HL-60 (cell line): ENCODE measurements around the gene TMEM250.

ENCODE experiments used
- DNase-seq, 2 experiments: peaks; one replicate each; pipeline ENCODE4 v3.0.0-alpha.2; 2010 to 2020; ENCODE audit warnings: low read depth in 1 of 2, low spot score in 1 of 2
- H3K27ac ChIP-seq: fragments of 250-450 bp; sonication (Bioruptor Pico); replicated peaks from 2 replicates; pipeline ENCODE4 v1.5.1; 2020; ENCODE audit warnings: mild to moderate bottlenecking, moderate library complexity
- H3K27me3 ChIP-seq: fragments of 250-450 bp; sonication (Bioruptor Pico); 2 replicates; pipeline ENCODE4 v1.5.1; 2021; ENCODE audit warnings: mild to moderate bottlenecking, moderate library complexity; ENCODE audit not compliant: insufficient read depth, poor library complexity, severe bottlenecking
- H3K4me3 ChIP-seq: replicated peaks from 2 replicates; pipeline ENCODE4 v1.5.1; 2011; ENCODE audit warnings: mild to moderate bottlenecking, control low read depth, low read length; ENCODE audit not compliant: insufficient read depth
- CTCF ChIP-seq: IDR thresholded peaks from one replicate; pipeline ENCODE4 v1.5.1; 2011; ENCODE audit warnings: low read length, control low read depth, inconsistent platforms; ENCODE audit not compliant: insufficient read depth
- GABPA ChIP-seq: IDR thresholded peaks from 2 replicates; pipeline ENCODE4 v1.6.1; 2012; ENCODE audit warnings: low read depth
- POLR2AphosphoS5 ChIP-seq: IDR thresholded peaks from 2 replicates; pipeline ENCODE4 v1.6.1; 2012; ENCODE audit warnings: low read depth
- SPI1 ChIP-seq: IDR thresholded peaks from 2 replicates; pipeline ENCODE4 v1.6.1; 2012; ENCODE audit warnings: low read depth, mild to moderate bottlenecking, borderline replicate concordance
- TF ChIP-seq, protein P1 (sequence below): IDR thresholded peaks from 2 replicates; pipeline ENCODE4 v1.6.1; 2012; ENCODE audit warnings: low read depth; ENCODE audit not compliant: insufficient replicate concordance

Gene TMEM250

DNA sequence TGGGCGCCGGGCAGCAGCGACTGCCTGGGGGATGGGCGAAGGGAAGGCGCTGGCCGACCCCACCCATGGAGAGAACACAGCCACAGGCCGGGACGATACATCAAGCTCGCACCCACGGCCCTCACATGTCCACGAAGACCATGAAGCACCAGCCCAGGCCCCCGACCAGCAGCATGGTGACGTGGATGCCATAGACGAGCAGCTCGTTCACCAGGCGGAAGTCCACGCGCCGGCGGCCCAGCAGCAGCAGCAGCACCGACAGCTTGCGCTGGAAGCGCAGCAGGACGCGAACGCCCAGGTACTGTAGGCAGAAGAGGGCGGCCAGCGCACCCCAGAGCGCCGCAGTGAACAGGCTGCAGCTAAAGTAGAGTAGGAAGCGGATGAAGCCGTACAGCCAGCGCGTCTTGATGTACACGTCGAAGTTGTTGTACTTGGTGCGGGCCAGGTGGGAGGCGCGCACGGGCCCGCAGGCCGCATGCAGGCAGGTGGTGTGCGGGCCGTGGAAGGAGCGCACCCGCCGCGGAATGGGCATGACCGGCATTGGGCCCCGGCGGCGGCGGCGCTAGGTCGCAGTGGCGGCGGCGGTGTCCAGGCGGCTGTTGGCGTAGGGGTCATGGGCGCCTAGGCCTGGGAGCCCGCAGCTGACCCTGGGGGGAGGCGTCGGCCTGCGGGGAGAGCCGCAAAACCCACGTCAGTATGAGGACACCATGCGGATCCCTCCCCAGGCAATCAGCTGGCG lies 2.1 kb downstream of the TMEM250 start:
- DNase-seq = no peak
- H3K27ac ChIP-seq = no peak overlapping the region
- no peaks in the 10 kb centered on the region for H3K27me3 ChIP-seq
- no peak overlapping the region for H3K4me3 ChIP-seq
- TF ChIP-seq SPI1 = no peak
- no peak for TF ChIP-seq CTCF
- TF ChIP-seq, protein P1, sequence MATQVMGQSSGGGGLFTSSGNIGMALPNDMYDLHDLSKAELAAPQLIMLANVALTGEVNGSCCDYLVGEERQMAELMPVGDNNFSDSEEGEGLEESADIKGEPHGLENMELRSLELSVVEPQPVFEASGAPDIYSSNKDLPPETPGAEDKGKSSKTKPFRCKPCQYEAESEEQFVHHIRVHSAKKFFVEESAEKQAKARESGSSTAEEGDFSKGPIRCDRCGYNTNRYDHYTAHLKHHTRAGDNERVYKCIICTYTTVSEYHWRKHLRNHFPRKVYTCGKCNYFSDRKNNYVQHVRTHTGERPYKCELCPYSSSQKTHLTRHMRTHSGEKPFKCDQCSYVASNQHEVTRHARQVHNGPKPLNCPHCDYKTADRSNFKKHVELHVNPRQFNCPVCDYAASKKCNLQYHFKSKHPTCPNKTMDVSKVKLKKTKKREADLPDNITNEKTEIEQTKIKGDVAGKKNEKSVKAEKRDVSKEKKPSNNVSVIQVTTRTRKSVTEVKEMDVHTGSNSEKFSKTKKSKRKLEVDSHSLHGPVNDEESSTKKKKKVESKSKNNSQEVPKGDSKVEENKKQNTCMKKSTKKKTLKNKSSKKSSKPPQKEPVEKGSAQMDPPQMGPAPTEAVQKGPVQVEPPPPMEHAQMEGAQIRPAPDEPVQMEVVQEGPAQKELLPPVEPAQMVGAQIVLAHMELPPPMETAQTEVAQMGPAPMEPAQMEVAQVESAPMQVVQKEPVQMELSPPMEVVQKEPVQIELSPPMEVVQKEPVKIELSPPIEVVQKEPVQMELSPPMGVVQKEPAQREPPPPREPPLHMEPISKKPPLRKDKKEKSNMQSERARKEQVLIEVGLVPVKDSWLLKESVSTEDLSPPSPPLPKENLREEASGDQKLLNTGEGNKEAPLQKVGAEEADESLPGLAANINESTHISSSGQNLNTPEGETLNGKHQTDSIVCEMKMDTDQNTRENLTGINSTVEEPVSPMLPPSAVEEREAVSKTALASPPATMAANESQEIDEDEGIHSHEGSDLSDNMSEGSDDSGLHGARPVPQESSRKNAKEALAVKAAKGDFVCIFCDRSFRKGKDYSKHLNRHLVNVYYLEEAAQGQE = no peak
- TF ChIP-seq GABPA = no peak
- no peak for TF ChIP-seq POLR2AphosphoS5

- no peak overlapping the region for H3K27ac ChIP-seq
- H3K27me3 ChIP-seq = no peaks in the 10 kb centered on the region
- H3K4me3 ChIP-seq = no peak overlapping the region
- DNase-seq = no peak
- TF ChIP-seq CTCF (no peak), GABPA (no peak), SPI1 (no peak)
These were observed 2.9 kb downstream of the TMEM250 start for GRCh38 chr9:136115641-136116359.

GRCh38 chr9:136115206-136115605 lies 3.5 kb downstream of the TMEM250 start:
- Histone ChIP-seq H3K27ac (no peak overlapping the region), H3K27me3 (no peaks in the 10 kb centered on the region), H3K4me3 (no peak overlapping the region)
- DNase-seq = no peak
- TF ChIP-seq GABPA (no peak), POLR2AphosphoS5 (no peak), SPI1 (no peak), CTCF (no peak)
- TF ChIP-seq, protein P1 = no peak
